ENCODE measurements around the gene SEC62. TPM values are rescaled to one million over a fixed set of nuclear protein-coding genes. Genes with fewer than 3 reads are reported as not detected.
A peak's percentile ranks its signal among the peaks of the same experiment; 100 is the strongest.

Gene SEC62
- total and polyA plus RNA-seq, 9 of the 15 experiments (the other 6 are each of a cell fraction or from before 2014, with no cell fraction given): 34.5 to 152 (median 51.8) TPM

DNA sequence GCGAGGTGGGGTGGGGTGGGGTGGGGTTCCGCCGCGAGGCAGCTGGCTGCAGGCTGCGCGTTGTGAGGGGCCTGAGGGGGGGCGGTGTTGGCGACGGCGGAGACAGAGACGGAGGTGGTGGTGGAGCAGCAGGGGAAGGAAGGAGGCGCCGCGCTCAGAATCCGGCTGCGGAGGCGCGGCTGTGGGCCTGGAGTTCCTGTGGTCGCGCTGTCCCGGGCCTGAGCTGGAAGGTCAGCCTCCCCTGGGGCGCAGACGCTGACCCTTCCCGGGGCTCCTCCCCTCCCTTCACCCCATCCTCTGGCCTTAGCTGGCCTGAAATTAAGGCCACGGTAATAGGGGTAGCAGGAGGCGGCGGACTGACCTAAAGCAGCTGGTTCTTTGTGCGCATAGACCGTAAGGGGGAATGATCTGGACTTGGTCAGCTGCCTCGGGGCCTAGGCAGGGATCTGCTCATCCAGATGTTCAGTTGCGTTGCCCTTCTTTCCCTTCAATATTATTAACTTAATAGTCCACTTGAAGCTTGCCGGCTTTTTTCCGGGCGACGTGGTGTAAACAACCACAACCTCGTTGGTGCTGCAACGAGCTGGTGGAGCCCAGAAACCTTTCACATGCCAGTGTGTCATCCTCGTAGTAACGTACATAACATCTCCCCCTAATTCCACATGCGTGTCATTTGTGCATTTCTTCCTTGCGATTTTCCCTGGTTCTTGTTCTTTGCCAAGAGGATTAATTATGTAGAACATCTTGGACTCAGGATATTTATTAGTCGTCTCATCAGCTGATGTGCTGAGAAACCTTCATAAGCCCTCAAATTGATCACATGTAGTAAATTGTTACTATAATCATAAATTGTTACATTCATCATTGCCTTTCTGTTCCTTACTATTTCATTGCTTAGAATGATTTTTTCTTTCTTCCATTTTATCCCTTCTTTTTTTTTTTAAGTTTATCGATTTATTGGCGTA, 626 bp downstream of the SEC62 start (continued):
- TF ChIP-seq MNT (conservative IDR thresholded peaks at IDR 0.05): peak; percentile 46 to 51; a peak in 3 of 4 replicates
- TF ChIP-seq MYBL2 (IDR thresholded peaks at IDR 0.05; ENCODE audit: low read depth): no peak
- no peak for TF ChIP-seq MYBL2 (CRISPR knock-in tag; IDR thresholded peaks at IDR 0.05; ENCODE audit: borderline replicate concordance)
- no peak for TF ChIP-seq PHF21A (IDR thresholded peaks at IDR 0.05; ENCODE audit: borderline replicate concordance, low read depth)
- TF ChIP-seq ZNF695 (CRISPR knock-in tag; IDR thresholded peaks at IDR 0.05): no peak
- no peak for TF ChIP-seq U2AF2 (optimal IDR thresholded peaks at IDR 0.05; ENCODE audit: low read depth, low read length)
- TF ChIP-seq RBBP5 (IDR thresholded peaks at IDR 0.05; ENCODE audit: borderline replicate concordance, insufficient read depth, low read length, poor library complexity, severe bottlenecking): peak; percentile 81
- no peak for TF ChIP-seq HDAC6 (IDR thresholded peaks at IDR 0.05; ENCODE audit: low read depth, low read length)
- TF ChIP-seq ZNF384 (IDR thresholded peaks at IDR 0.05; ENCODE audit: low read depth, low read length): no peak
- TF ChIP-seq, protein P1, sequence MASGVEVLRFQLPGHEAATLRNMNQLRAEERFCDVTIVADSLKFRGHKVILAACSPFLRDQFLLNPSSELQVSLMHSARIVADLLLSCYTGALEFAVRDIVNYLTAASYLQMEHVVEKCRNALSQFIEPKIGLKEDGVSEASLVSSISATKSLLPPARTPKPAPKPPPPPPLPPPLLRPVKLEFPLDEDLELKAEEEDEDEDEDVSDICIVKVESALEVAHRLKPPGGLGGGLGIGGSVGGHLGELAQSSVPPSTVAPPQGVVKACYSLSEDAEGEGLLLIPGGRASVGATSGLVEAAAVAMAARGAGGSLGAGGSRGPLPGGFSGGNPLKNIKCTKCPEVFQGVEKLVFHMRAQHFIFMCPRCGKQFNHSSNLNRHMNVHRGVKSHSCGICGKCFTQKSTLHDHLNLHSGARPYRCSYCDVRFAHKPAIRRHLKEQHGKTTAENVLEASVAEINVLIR (CRISPR knock-in tag; IDR thresholded peaks at IDR 0.05): no peak
- TF ChIP-seq MAZ (CRISPR knock-in tag; conservative IDR thresholded peaks at IDR 0.05 in 1 of 2, IDR thresholded peaks at IDR 0.05 in 1 of 2): 0 out of 4 replicates have a peak, but pooled peaks of 1 of the 2 experiments have one; percentile 31
- TF ChIP-seq CBFB (CRISPR knock-in tag; IDR thresholded peaks at IDR 0.05): no peak
- TF ChIP-seq SIN3B (IDR thresholded peaks at IDR 0.05; ENCODE audit: low read depth): no peak
- TF ChIP-seq ZNF79 (CRISPR knock-in tag; IDR thresholded peaks at IDR 0.05; ENCODE audit: low read depth): no peak
- peak; percentile 74 for TF ChIP-seq ZSCAN29 (IDR thresholded peaks at IDR 0.05)
- TF ChIP-seq RFX1 (IDR thresholded peaks at IDR 0.05): no peak
- TF ChIP-seq NONO (IDR thresholded peaks at IDR 0.05; ENCODE audit: low read depth in 2 of 2, low read length in 1 of 2): no peak
- TF ChIP-seq CBX5 (IDR thresholded peaks at IDR 0.05; ENCODE audit: borderline replicate concordance, low read depth): no peak
- TF ChIP-seq EZH2 (IDR thresholded peaks at IDR 0.05; ENCODE audit: borderline replicate concordance, low read depth, low read length): no peak
